ENCODE data around the gene SYTL1. TPM values are rescaled to one million over a fixed set of nuclear protein-coding genes. Genes with fewer than 3 reads are reported as not detected.

The SYTL1 gene
- 10 to 100 TPM; 24.2 to 39.5 TPM for total RNA-seq

- DNase-seq (ENCODE audit: low spot score) (peak; percentile 86), ATAC-seq (peak; percentile 77 to 79)
- no peaks in the 10 kb centered on the region for H3K9me3 Mint-ChIP-seq
- H3K27me3 Mint-ChIP-seq: no peaks in the 10 kb centered on the region
- peak within 1 kb of the TSS; percentile 96 for H3K4me3 Mint-ChIP-seq
- H3K36me3 Mint-ChIP-seq: no peaks in the 10 kb centered on the region
- peak within 1 kb of the TSS; percentile 86 to 87 for H3K27ac Mint-ChIP-seq
- peaks cover 46 to 47% of the 10 kb centered on the region in 2 donors for H3K4me1 Mint-ChIP-seq (ENCODE audit: low read depth in 2 of 2)
These were observed at the start of gene SYTL1 for GRCh38 chr1:27341525-27342252. SYTL1 (plus strand) TSS chr1:27342022; CDS start chr1:27345335, 3,313 bp downstream.

GRCh38 chr1:27292106-27292505 lies 49.7 kb upstream of the SYTL1 start:
- H3K36me3 Mint-ChIP-seq: no peaks in the 10 kb centered on the region

GRCh38 chr1:27293915-27294314 lies 47.9 kb upstream of the SYTL1 start:
- Mint-ChIP-seq H3K36me3 (no peaks in the 10 kb centered on the region), H3K27ac (no peak overlapping the region), H3K4me1 (ENCODE audit: low read depth in 2 of 2) (no peaks in the 10 kb centered on the region), H3K9me3 (no peaks in the 10 kb centered on the region), H3K27me3 (no peaks in the 10 kb centered on the region), H3K4me3 (no peak overlapping the region)
- no peak for ATAC-seq
- DNase-seq (ENCODE audit: low spot score): no peak

More at GRCh38 chr1:27292106-27292505, 49.7 kb upstream of the SYTL1 start:
- no peaks in the 10 kb centered on the region for H3K27me3 Mint-ChIP-seq
- H3K4me3 Mint-ChIP-seq: no peak overlapping the region
- H3K4me1 Mint-ChIP-seq (ENCODE audit: low read depth in 2 of 2): no peaks in the 10 kb centered on the region
- no peak overlapping the region for H3K27ac Mint-ChIP-seq
- ATAC-seq (no peak), DNase-seq (ENCODE audit: low spot score) (no peak)
- H3K9me3 Mint-ChIP-seq: no peaks in the 10 kb centered on the region

DNA sequence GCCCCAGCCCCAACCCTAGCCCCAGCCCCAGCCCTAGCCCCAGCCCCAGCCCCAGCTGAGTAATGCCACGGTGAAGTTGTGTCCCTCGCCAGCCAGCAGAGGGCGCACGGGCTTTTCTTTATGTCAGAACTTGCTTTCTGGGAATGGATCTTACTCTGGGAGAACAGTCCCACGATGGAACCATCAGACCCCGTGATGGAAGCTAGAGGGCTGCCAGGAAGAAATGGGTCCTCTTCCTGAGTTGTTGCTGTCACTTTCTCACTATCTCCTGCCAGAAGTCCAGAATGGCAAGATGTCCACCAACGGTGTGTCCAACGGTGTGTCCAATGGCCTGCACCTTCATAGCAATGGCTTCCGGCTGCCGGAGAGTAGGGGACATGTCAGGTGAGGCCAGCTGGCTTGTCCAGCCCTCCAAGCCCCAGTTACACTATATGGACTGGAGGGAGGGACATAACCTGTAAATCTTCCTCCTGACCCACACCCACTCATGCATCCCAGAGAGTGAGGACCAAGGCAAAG lies 45.0 kb upstream of the SYTL1 start:
- peak; percentile 57 for ATAC-seq
- Mint-ChIP-seq H3K9me3 (no peaks in the 10 kb centered on the region), H3K4me1 (ENCODE audit: low read depth in 2 of 2) (no peaks in the 10 kb centered on the region), H3K36me3 (no peaks in the 10 kb centered on the region), H3K27me3 (no peaks in the 10 kb centered on the region), H3K4me3 (no peak overlapping the region), H3K27ac (no peak overlapping the region)
- DNase-seq (ENCODE audit: low spot score): no peak

GRCh38 chr1:27297903-27298302 lies 43.9 kb upstream of the SYTL1 start:
- Mint-ChIP-seq H3K9me3 (no peaks in the 10 kb centered on the region), H3K27ac (no peak overlapping the region), H3K4me1 (ENCODE audit: low read depth in 2 of 2) (no peaks in the 10 kb centered on the region), H3K4me3 (no peak overlapping the region), H3K36me3 (no peaks in the 10 kb centered on the region), H3K27me3 (no peaks in the 10 kb centered on the region)
- DNase-seq (ENCODE audit: low spot score) (no peak), ATAC-seq (no peak)

- Mint-ChIP-seq H3K4me1 (ENCODE audit: low read depth in 2 of 2) (no peaks in the 10 kb centered on the region), H3K36me3 (no peaks in the 10 kb centered on the region), H3K27ac (no peak overlapping the region), H3K4me3 (no peak overlapping the region), H3K27me3 (no peaks in the 10 kb centered on the region), H3K9me3 (no peaks in the 10 kb centered on the region)
- DNase-seq (ENCODE audit: low spot score) (no peak), ATAC-seq (no peak)
These were observed 43.0 kb upstream of the SYTL1 start for GRCh38 chr1:27298632-27299384.

- no peak overlapping the region for H3K4me3 Mint-ChIP-seq
- H3K36me3 Mint-ChIP-seq: no peaks in the 10 kb centered on the region
- DNase-seq (ENCODE audit: low spot score): no peak
- no peaks in the 10 kb centered on the region for H3K4me1 Mint-ChIP-seq (ENCODE audit: low read depth in 2 of 2)
- H3K9me3 Mint-ChIP-seq: no peaks in the 10 kb centered on the region
- no peak overlapping the region for H3K27ac Mint-ChIP-seq
- no peak for ATAC-seq
- no peaks in the 10 kb centered on the region for H3K27me3 Mint-ChIP-seq
These were observed 42.2 kb upstream of the SYTL1 start for GRCh38 chr1:27299385-27300271.

DNA sequence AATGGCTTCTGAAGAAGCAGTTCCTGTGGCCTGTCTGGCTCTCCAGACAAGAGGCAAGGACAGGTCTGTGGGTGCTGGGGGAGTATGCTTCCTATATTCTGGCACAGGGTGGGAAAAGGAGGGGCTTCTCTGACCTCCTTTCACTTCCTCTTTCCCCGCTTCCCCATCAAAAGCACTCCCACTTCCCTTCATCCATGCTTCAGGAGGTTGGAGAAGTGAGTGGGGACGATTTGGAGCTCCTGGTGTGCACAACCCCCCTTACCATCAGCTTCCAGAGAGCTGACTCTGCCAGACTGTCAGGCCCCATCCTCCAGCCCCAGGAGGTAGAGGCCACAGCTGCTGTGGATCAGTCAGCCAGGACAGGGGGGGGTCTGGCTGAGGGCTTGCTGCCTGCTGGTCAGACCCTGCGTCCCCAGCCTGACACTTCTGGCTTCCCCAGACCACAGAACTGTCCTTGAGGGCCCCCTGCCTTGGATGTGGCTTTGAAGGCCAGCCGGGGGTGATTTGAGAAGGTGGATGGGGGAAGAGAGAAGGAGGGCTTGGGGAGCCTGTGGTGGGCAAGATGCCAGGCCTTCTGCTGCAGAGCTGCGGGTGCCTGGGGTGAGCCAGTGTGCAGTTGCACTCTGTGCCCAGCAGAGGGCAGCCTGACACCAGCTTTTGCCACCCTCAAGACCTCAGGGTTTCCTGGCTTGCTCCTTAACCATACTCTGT lies 41.3 kb upstream of the SYTL1 start:
- H3K27me3 Mint-ChIP-seq: no peaks in the 10 kb centered on the region
- peak; percentile 77 to 89 for ATAC-seq
- H3K27ac Mint-ChIP-seq: no peak overlapping the region
- no peaks in the 10 kb centered on the region for H3K9me3 Mint-ChIP-seq
- no peaks in the 10 kb centered on the region for H3K36me3 Mint-ChIP-seq
- no peak overlapping the region for H3K4me3 Mint-ChIP-seq
- peak; percentile 71 for DNase-seq (ENCODE audit: low spot score)
- no peaks in the 10 kb centered on the region for H3K4me1 Mint-ChIP-seq (ENCODE audit: low read depth in 2 of 2)

DNA sequence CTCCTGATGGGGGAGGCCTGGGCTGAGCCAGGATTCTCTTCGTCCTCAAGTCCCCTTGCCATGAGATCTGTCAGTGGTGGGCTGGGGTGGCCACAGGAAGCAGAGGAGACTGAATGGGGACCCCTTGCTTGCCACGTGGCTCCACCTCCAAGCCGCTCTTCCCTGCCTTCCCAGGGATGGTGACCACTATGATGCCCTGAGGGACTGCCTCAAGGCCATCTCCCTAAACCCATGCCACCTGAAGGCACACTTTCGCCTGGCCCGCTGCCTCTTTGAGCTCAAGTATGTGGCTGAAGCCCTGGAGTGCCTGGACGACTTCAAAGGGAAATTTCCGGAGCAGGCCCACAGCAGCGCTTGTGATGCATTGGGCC lies 40.8 kb upstream of the SYTL1 start:
- Mint-ChIP-seq H3K9me3 (no peaks in the 10 kb centered on the region), H3K36me3 (no peaks in the 10 kb centered on the region), H3K27me3 (no peaks in the 10 kb centered on the region), H3K4me1 (ENCODE audit: low read depth in 2 of 2) (no peaks in the 10 kb centered on the region), H3K4me3 (no peak overlapping the region), H3K27ac (no peak overlapping the region)
- no peak for ATAC-seq
- no peak for DNase-seq (ENCODE audit: low spot score)

DNA sequence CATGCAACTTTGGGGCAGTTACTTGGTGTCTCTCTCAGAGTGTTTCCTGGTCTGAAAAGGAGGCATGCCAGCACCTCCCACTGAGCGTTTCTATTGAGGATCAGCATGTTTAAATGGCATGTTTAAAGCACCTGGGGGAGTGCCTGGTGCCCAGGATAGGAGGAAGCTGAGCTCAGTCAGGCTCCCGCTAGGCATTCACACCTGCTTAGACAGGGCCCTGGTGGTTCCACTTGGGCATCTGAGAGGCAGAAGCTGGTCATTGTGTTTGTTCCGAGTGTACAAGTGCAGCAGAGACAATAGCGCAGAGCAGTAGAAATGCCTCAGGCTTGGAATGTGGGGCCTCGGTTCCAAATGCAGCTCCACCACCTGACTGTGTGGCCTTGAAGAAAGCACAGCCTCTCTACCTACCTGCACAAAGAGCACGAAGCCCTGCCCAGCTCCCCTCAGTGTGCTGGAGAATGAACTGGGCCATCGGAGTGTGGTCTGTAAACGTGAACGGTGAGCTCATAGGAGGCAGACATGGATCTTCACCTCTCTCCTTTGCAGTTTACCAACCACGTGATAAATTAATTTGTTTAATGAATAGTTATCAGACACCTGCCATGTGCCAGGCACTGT lies 40.1 kb upstream of the SYTL1 start:
- DNase-seq (ENCODE audit: low spot score): no peak
- Mint-ChIP-seq H3K27me3 (no peaks in the 10 kb centered on the region), H3K36me3 (no peaks in the 10 kb centered on the region), H3K4me1 (ENCODE audit: low read depth in 2 of 2) (no peaks in the 10 kb centered on the region), H3K9me3 (no peaks in the 10 kb centered on the region), H3K4me3 (no peak overlapping the region), H3K27ac (no peak overlapping the region)
- ATAC-seq: no peak

GRCh38 chr1:27302612-27303011 lies 39.2 kb upstream of the SYTL1 start:
- DNase-seq (ENCODE audit: low spot score) (no peak), ATAC-seq (no peak)
- no peaks in the 10 kb centered on the region for H3K36me3 Mint-ChIP-seq
- no peaks in the 10 kb centered on the region for H3K9me3 Mint-ChIP-seq
- H3K27ac Mint-ChIP-seq: no peak overlapping the region
- no peaks in the 10 kb centered on the region for H3K4me1 Mint-ChIP-seq (ENCODE audit: low read depth in 2 of 2)
- H3K27me3 Mint-ChIP-seq: no peaks in the 10 kb centered on the region
- no peak overlapping the region for H3K4me3 Mint-ChIP-seq

DNA sequence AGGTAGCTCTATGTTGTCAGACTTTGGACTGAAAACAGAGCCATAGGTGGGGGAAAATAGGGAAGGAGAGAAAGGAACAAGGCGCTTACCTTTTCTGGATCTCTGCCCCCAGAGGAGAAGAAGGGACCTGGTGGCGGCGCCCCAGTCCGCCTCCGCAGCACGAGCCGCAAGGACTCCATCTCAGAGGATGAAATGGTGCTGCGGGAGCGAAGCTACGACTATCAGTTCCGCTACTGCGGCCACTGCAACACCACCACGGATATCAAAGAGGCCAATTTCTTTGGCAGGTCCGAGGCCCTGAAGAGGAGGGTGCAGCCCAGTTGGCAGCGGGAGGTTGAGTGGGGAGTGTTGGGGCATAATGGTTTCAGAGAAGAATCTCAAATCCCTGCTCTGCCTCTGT lies 38.3 kb upstream of the SYTL1 start:
- H3K27me3 Mint-ChIP-seq: no peaks in the 10 kb centered on the region
- no peak overlapping the region for H3K4me3 Mint-ChIP-seq
- DNase-seq (ENCODE audit: low spot score) (no peak), ATAC-seq (no peak)
- no peaks in the 10 kb centered on the region for H3K4me1 Mint-ChIP-seq (ENCODE audit: low read depth in 2 of 2)
- no peaks in the 10 kb centered on the region for H3K36me3 Mint-ChIP-seq
- H3K27ac Mint-ChIP-seq: no peak overlapping the region
- H3K9me3 Mint-ChIP-seq: no peaks in the 10 kb centered on the region

DNA sequence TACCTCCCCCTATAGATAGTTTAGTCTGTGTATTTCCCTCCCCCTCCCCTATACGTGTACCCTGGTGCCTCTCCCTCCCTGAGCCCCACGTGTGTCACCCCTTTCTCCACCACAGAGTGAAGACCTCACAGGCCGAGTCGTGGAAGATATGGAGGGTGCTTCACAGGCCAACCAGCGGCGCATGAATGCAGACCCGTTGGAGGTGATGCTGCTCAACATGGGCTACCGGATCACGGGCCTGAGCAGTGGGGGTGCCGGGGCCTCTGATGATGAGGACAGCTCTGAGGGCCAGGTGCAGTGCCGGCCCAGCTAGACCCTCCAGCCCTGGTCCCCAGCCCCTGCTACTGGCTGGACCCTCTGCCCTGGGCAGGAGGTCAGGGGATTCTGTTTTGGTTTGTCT lies 35.8 kb upstream of the SYTL1 start:
- H3K4me3 Mint-ChIP-seq: no peak overlapping the region
- DNase-seq (ENCODE audit: low spot score) (no peak), ATAC-seq (peak in 1 of 2 donors; percentile 60)
- no peaks in the 10 kb centered on the region for H3K36me3 Mint-ChIP-seq
- H3K4me1 Mint-ChIP-seq (ENCODE audit: low read depth in 2 of 2): no peaks in the 10 kb centered on the region
- no peak overlapping the region for H3K27ac Mint-ChIP-seq
- H3K9me3 Mint-ChIP-seq: no peaks in the 10 kb centered on the region
- H3K27me3 Mint-ChIP-seq: no peaks in the 10 kb centered on the region

Data from natural killer cell treated with Interleukin-12 subunit alpha and Interleukin-12 subunit beta and Interleukin-15 and Interleukin-18, amount 100 ng/mL, for 72 hours (primary cell).